PFSK-1 (cell line): Measurements from ENCODE around the gene WNK2.

Experiments used
- POLR2AphosphoS5 ChIP-seq: IDR thresholded peaks from 2 replicates; pipeline ENCODE4 v1.6.1; 2012; ENCODE audit warnings: low read depth, mild to moderate bottlenecking, control low read depth, low read length, moderate library complexity
- REST ChIP-seq, 2 experiments: IDR thresholded peaks; 2 replicates each; pipeline versions ENCODE4 v1.6.1 to v1.8.0; 2011 to 2012; ENCODE audit warnings: low read depth in 2 of 2, low read length in 2 of 2, control low read depth in 1 of 2, inconsistent platforms in 1 of 2, mild to moderate bottlenecking in 1 of 2, moderate library complexity in 1 of 2; ENCODE audit not compliant: insufficient read depth in 1 of 2
- SIN3A ChIP-seq: IDR thresholded peaks from 2 replicates; pipeline ENCODE4 v1.6.1; 2012; ENCODE audit warnings: mild to moderate bottlenecking, low read length, moderate library complexity, borderline replicate concordance; ENCODE audit not compliant: insufficient read depth
- TAF1 ChIP-seq: IDR thresholded peaks from 2 replicates; pipeline ENCODE4 v1.6.1; 2012; ENCODE audit warnings: low read length, control low read depth, borderline replicate concordance; ENCODE audit not compliant: insufficient read depth

- TF ChIP-seq POLR2AphosphoS5 (no peak), SIN3A (no peak), TAF1 (no peak), REST (IDR thresholded peaks at IDR 0.05; ENCODE audit: insufficient read depth in 1 of 2, low read depth in 2 of 2, low read length in 2 of 2) (no peak)
Observed at GRCh38 chr9:93203718-93204469, 20.0 kb downstream of the WNK2 start.
